Body of pancreas (tissue), 4 donors: ENCODE measurements around the gene ADAMTS19.

Experiments used
- CTCF ChIP-seq, 7 experiments: fragments of 450-650 bp in 4 of 7; fragments of 200-600 bp in 3 of 7; sonication (generic) in 3 of 7; IDR thresholded peaks; one replicate each; pipeline ENCODE4 v1.5.1; 2016 to 2019; ENCODE audit warnings: antibody characterized with exemption in 7 of 7
- POLR2A ChIP-seq, 3 donors: fragments of 450-650 bp; IDR thresholded peaks; one replicate each; pipeline ENCODE4 v1.6.1; 2016; ENCODE audit warnings: antibody characterized with exemption in 3 of 3, mild to moderate bottlenecking in 2 of 3

DNA sequence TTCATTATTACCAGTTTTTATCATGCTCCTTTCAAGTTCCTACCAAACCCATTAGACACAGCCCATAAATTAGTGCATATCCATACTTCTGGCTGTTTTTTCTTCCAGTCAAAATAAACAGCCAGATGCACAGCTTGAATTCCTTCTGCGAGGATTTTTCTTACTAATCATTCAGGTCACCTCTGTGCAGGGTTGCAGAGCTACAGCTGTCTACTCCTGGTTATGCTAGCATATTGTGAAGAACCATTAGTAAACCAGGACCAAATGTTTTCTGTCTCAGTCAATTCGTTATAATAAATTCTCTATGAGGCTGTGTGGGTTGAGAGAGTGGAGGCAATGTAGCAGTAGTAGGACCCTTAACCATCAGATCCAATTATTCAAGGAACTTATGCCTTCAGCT lies 279.7 kb downstream of the ADAMTS19 start:
- TF ChIP-seq CTCF (IDR thresholded peaks at IDR 0.05) (no peak), POLR2A (IDR thresholded peaks at IDR 0.05) (no peak)
